Measurements from ENCODE around the gene HS6ST2. TPM values are rescaled to one million over a fixed set of nuclear protein-coding genes. Genes with fewer than 3 reads are reported as not detected.

The HS6ST2 gene
- total RNA-seq, 4 donors from 2014 or later: 0.77 to 9.7 (median 1.9) TPM

DNA sequence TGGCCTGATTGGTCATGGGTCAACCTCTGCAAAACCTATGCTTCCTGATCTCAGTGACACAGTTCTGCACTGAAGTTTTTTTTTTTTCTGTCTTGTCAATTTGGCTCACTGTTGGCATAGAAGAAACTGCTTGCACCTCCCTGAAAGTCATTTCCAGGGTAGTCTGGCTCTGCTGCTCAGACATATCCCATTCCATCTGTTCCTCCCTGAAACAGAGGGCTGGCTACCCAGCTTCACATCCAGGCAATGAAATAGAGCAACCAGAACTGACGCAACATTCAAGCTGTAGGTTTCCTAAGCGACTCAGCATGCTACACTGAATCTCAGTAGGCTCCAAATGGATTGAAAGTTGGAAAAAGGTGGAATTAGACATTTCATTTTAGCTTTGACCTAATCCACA, 292.8 kb downstream of the HS6ST2 start:
- Histone ChIP-seq H3K9me3 (no peaks in the 10 kb centered on the region), H3K4me3 (no peak overlapping the region), H3K36me3 (no peaks in the 10 kb centered on the region), H3K4me1 (no peaks in the 10 kb centered on the region), H3K27ac (no peak overlapping the region), H3K27me3 (no peaks in the 10 kb centered on the region)
- TF ChIP-seq, protein P1, sequence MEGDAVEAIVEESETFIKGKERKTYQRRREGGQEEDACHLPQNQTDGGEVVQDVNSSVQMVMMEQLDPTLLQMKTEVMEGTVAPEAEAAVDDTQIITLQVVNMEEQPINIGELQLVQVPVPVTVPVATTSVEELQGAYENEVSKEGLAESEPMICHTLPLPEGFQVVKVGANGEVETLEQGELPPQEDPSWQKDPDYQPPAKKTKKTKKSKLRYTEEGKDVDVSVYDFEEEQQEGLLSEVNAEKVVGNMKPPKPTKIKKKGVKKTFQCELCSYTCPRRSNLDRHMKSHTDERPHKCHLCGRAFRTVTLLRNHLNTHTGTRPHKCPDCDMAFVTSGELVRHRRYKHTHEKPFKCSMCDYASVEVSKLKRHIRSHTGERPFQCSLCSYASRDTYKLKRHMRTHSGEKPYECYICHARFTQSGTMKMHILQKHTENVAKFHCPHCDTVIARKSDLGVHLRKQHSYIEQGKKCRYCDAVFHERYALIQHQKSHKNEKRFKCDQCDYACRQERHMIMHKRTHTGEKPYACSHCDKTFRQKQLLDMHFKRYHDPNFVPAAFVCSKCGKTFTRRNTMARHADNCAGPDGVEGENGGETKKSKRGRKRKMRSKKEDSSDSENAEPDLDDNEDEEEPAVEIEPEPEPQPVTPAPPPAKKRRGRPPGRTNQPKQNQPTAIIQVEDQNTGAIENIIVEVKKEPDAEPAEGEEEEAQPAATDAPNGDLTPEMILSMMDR (IDR thresholded peaks at IDR 0.05): no peak
- TF ChIP-seq POLR2A (IDR thresholded peaks at IDR 0.05): no peak
- intact Hi-C loops (cut with DNase I; ENCODE audit: low total_unique reads): no loop called here
- DNase-seq: no peak

DNA sequence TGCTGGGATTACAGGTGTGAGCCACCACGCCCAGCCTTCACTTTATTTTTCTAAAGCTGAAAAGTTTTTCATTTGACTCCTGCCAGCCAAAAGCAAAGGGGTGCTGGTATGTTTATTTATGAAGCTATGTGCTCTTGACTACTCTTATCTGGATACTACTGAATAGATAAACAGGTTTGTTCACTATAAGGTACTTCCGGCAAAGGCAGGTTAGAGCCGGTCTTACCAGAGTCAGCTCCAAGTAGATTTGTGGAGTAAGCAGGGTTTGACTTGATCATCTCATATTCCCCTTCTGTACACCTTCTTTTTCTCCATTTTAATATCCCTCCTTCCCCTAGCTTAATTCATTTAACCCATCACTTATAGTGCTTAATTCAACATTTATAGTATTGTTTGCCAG, 294.2 kb downstream of the HS6ST2 start:
- Histone ChIP-seq H3K4me1 (no peaks in the 10 kb centered on the region), H3K27ac (no peak overlapping the region), H3K36me3 (no peaks in the 10 kb centered on the region), H3K27me3 (no peaks in the 10 kb centered on the region), H3K4me3 (no peak overlapping the region), H3K9me3 (no peaks in the 10 kb centered on the region)
- no peak for TF ChIP-seq POLR2A (IDR thresholded peaks at IDR 0.05)
- TF ChIP-seq, protein P1 (IDR thresholded peaks at IDR 0.05): no peak
- no peak for DNase-seq
- intact Hi-C loops (cut with DNase I; ENCODE audit: low total_unique reads): no loop called here

DNA sequence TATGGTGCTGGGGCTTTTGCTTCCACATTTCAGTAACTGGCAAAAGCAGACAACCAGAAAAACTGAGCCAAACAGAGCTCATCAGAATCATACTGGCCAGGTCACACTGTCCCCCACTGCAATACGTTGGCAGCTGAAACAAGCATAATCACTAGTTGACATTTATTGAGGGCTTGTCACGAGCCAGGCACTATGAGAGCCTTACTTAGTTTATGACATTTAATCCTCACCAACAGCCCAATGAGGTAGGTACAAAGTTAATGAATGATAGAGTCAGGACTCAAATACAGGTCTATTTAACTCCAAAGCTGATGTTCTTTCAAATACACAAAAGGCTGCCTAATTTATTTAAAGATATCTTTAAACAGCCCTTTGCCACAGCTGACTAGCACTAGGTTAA, 295.6 kb downstream of the HS6ST2 start:
- Histone ChIP-seq H3K4me3 (no peak overlapping the region), H3K4me1 (no peaks in the 10 kb centered on the region), H3K27me3 (no peaks in the 10 kb centered on the region), H3K9me3 (no peaks in the 10 kb centered on the region), H3K27ac (no peak overlapping the region), H3K36me3 (no peaks in the 10 kb centered on the region)
- no peak for DNase-seq
- intact Hi-C loops (cut with DNase I; ENCODE audit: low total_unique reads): no loop called here
- TF ChIP-seq, protein P1 (IDR thresholded peaks at IDR 0.05): no peak
- TF ChIP-seq POLR2A (IDR thresholded peaks at IDR 0.05): no peak

DNA sequence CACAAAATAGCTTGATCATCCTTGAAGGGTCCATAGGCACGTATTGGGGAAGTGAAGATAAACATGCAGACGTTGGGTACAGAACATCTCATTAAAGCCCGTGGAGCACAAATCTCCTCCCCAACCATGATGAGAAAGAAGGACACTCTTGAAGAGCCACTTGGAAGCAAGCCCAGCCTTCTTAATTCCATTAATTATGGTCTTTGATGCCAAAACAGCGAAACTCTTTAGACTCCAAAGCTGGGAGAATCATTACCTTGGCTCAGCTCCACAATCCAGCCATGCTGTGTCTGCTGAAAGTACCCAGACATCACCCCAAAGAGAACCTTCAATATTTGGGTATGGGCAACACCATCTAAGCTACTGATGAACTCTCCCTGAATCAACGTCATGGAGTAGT, 300.6 kb downstream of the HS6ST2 start:
- Histone ChIP-seq H3K4me1 (no peaks in the 10 kb centered on the region), H3K27ac (no peak overlapping the region), H3K4me3 (no peak overlapping the region), H3K27me3 (no peaks in the 10 kb centered on the region), H3K9me3 (no peaks in the 10 kb centered on the region), H3K36me3 (no peaks in the 10 kb centered on the region)
- intact Hi-C loops (cut with DNase I; ENCODE audit: low total_unique reads): no loop called here
- DNase-seq: no peak
- TF ChIP-seq, protein P1 (IDR thresholded peaks at IDR 0.05): no peak
- TF ChIP-seq POLR2A (IDR thresholded peaks at IDR 0.05): no peak

DNA sequence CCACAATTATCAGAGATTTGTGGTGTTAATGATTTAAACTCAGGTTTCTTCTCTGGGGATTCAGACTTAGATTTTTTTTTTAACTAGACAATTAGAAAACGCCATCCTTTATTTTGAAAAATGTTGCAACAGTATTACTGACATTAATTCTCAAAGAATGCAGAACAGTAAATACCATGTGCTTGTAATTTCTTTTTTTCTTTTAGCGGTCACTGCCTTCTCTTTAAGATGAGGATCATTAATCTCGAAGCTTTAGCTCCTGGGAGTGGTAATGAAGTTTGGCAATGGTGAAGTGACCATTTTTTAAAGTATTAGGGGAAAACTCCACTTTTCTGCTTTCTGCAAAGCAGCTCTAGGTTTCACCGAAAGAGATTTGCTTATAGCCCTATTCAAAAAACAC, 305.6 kb downstream of the HS6ST2 start:
- no peaks in the 10 kb centered on the region for H3K4me1 ChIP-seq
- intact Hi-C loops (cut with DNase I; ENCODE audit: low total_unique reads): no loop called here
- no peaks in the 10 kb centered on the region for H3K9me3 ChIP-seq

More for the DNA sequence above, 305.6 kb downstream of the HS6ST2 start:
- no peaks in the 10 kb centered on the region for H3K36me3 ChIP-seq
- no peak overlapping the region for H3K27ac ChIP-seq
- no peak for DNase-seq
- no peaks in the 10 kb centered on the region for H3K27me3 ChIP-seq
- H3K4me3 ChIP-seq: no peak overlapping the region
- TF ChIP-seq POLR2A (IDR thresholded peaks at IDR 0.05): no peak
- TF ChIP-seq, protein P1 (IDR thresholded peaks at IDR 0.05): no peak
